Activated effector memory CD4-positive, alpha-beta T cell treated with anti-CD3 and anti-CD28 coated beads, Interleukin-2, amount 50 U/mL, for 16 hours (primary cell): Measurements from ENCODE around the gene TRIM14.
A peak's percentile ranks its signal among the peaks of the same experiment; 100 is the strongest.
"Not testable (repeated sequence)": the region's sequence is repeated elsewhere in the genome, so short reads cannot be mapped to it uniquely, and the experiment has no call there.

Source experiments
- DNase-seq: peaks from one replicate; pipeline ENCODE4 v3.0.0-alpha.2; 2020

The TRIM14 gene

GRCh38 chr9:98043915-98044314 lies 75.1 kb downstream of the TRIM14 start:
- no peak for DNase-seq

DNA sequence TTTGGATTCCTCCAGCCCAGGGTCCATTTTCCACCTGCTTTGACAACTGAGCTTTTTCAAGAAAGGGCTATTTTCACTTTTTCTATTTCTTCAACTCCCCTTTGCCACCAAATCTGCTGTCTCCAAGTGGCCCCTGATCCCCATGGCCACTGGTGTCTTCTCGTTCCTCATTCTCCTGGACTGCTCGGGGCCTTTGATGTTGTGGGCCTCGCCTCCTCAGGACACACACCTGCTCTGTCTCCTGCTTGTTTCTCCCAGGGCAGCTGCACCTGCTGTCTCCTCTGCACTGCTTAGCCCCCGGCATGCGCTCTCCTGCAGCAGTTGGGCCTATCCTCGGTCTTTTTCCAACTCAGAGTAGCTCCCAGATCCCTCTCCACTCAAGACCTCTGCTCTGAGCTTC lies 78.8 kb downstream of the TRIM14 start:
- no peak for DNase-seq

- no peak for DNase-seq
Measured at GRCh38 chr9:98039607-98040017, 79.4 kb downstream of the TRIM14 start.

GRCh38 chr9:98038958-98039357 lies 80.1 kb downstream of the TRIM14 start:
- DNase-seq, result no peak

DNA sequence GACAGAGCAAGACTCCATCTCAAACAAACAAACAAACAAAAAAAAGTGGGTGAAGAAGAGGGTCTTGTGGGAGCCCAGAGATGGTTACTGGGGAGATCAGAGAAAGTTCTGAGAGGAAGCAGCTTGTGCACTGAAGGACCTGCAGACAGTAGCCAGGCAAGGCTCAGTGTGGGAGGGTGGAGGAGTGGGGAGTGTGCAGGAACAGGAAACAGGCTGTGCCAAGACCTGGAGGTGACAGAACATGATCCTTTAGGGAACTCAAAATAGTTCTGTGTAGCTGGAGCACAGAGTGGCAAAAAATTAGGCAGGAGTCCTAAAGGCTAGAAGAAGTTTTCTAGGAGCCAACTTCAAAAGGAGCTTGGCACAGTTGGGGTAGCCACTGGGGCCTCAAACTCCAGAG lies 81.7 kb downstream of the TRIM14 start:
- no peak for DNase-seq

GRCh38 chr9:98034593-98035546 lies 84.2 kb downstream of the TRIM14 start:
- DNase-seq, result peak; percentile 95

DNA sequence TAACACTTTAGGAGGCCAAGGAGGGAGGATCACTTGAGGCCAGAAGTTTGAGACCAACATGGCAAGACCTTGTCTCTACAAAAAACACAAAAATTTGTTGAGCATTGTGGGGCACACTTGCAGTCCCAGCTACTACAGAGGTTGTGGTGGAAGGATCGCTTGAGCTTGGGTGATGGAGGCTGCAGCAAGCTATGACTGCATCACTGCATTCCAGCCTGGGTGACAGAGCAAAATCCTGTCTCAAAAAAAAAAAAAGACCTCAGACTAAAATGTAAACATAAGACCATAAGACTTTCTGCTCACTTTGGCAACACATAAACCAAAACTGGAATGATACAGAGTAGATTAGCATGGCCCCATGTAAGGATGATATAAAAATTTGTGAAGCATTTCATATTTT lies 87.1 kb downstream of the TRIM14 start:
- no peak for DNase-seq

DNA sequence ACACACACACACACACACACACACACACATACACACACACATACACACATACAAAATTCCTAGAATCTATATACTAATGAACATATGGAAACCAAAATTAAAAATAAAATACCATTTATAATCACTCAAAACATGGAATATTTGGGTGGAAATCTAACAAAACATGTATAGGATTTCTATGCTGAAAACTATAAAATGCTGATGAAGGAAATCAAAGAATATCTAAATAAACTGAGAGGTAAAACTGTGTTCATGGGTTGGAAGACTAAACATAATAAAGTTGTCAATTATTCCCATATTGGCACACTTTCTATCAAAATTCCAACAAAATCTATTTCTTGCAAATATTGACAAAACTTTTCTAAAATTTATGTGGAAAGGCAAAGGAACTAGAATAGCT lies 87.9 kb downstream of the TRIM14 start:
- DNase-seq, result no peak

GRCh38 chr9:98024702-98025101 lies 94.3 kb downstream of the TRIM14 start:
- no peak for DNase-seq

DNA sequence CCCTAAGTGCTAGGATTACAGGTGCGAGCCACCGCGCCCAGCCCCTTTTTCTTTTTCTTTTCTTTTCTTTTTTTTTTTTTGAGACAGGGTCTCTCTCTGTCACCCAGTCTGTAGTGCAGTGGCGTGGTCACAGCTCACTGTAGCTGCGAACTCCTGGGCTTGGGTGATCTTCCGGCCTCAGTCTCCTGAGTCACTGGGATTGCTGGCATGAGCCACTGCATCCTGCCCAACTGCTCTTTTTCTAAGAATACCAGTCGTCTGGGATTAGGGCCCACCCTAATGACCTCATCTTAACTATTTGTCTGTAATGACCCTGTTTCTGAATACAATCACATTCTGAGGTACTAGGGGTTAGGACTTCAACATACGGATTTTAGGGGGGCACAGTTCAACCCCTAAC lies 96.6 kb downstream of the TRIM14 start:
- DNase-seq, result no peak

GRCh38 chr9:98021306-98022040 lies 97.5 kb downstream of the TRIM14 start:
- DNase-seq, result no peak

GRCh38 chr9:98020476-98021145 lies 98.4 kb downstream of the TRIM14 start:
- DNase-seq, result no peak

GRCh38 chr9:98019869-98020268 lies 99.2 kb downstream of the TRIM14 start:
- not testable (repeated sequence) for DNase-seq
